Keratinocyte (primary cell): Measurements from ENCODE around the gene LANCL2. TPM values are rescaled to one million over a fixed set of nuclear protein-coding genes. Genes with fewer than 3 reads are reported as not detected.

Source experiments
- DNase-seq: peaks from one replicate; pipeline ENCODE4 v3.0.0-alpha.2; 2011; ENCODE audit warnings: low read depth, missing footprints, low spot score
- FAIRE-seq: peaks from 2 replicates; lab custom pipeline; 2011; peaks lifted over from hg19 to GRCh38; lab: Jason Lieb, UNC
- H2AFZ ChIP-seq: 2 replicates; pipeline ENCODE4 v1.6.0; 2012; ENCODE audit warnings: low read length, control low read depth, inconsistent platforms; ENCODE audit not compliant: control insufficient read depth
- H3K27ac ChIP-seq: 2 replicates; pipeline ENCODE4 v1.5.1; 2011; ENCODE audit warnings: low read length; ENCODE audit not compliant: control insufficient read depth, insufficient read depth
- H3K27me3 ChIP-seq: 3 replicates; pipeline ENCODE4 v1.6.0; 2011; ENCODE audit warnings: low read length; ENCODE audit not compliant: control insufficient read depth, insufficient read depth; ENCODE audit errors: extremely low read depth
- H3K36me3 ChIP-seq, 2 experiments: 2 replicates in 1 of 2; 3 replicates in 1 of 2; pipeline ENCODE4 v1.5.1; 2011; ENCODE audit warnings: low read length in 2 of 2, mild to moderate bottlenecking in 1 of 2; ENCODE audit not compliant: control insufficient read depth in 2 of 2, insufficient read depth in 2 of 2; ENCODE audit errors: extremely low read depth in 1 of 2
- H3K4me1 ChIP-seq: 3 replicates; pipeline ENCODE4 v1.5.1; 2011; ENCODE audit warnings: low read length; ENCODE audit not compliant: control insufficient read depth, insufficient read depth; ENCODE audit errors: extremely low read depth
- H3K4me2 ChIP-seq: 3 replicates; pipeline ENCODE4 v1.6.0; 2011; ENCODE audit warnings: low read depth, low read length; ENCODE audit not compliant: control insufficient read depth, insufficient read depth; ENCODE audit errors: extremely low read depth
- H3K4me3 ChIP-seq, 3 experiments: fragments of 200-600 bp in 1 of 3; sonication (generic) in 1 of 3; 2 replicates in 2 of 3; 3 replicates in 1 of 3; pipeline ENCODE4 v1.5.1; 2011 to 2016; ENCODE audit warnings: low read length in 3 of 3, mild to moderate bottlenecking in 3 of 3, control low read depth in 2 of 3, inconsistent platforms in 1 of 3, low read depth in 1 of 3, mixed read lengths in 1 of 3, mixed run types in 1 of 3, moderate library complexity in 1 of 3; ENCODE audit not compliant: control insufficient read depth in 2 of 3, insufficient read depth in 2 of 3; ENCODE audit errors: extremely low read depth in 1 of 3
- H3K79me2 ChIP-seq: 2 replicates; pipeline ENCODE4 v1.6.0; 2012; ENCODE audit warnings: low read length; ENCODE audit not compliant: control insufficient read depth, insufficient read depth
- H3K9ac ChIP-seq: 3 replicates; pipeline ENCODE4 v1.6.0; 2011; ENCODE audit warnings: low read length; ENCODE audit not compliant: control insufficient read depth, insufficient read depth; ENCODE audit errors: extremely low read depth
- H3K9me1 ChIP-seq: 3 replicates; pipeline ENCODE4 v1.6.0; 2011; ENCODE audit warnings: low read length; ENCODE audit not compliant: control insufficient read depth, insufficient read depth; ENCODE audit errors: extremely low read depth
- H3K9me3 ChIP-seq: 2 replicates; pipeline ENCODE4 v1.5.1; 2012; ENCODE audit warnings: low read depth, low read length; ENCODE audit not compliant: control insufficient read depth
- H4K20me1 ChIP-seq: 3 replicates; pipeline ENCODE4 v1.6.0; 2011; ENCODE audit warnings: low read length; ENCODE audit not compliant: control insufficient read depth, insufficient read depth; ENCODE audit errors: extremely low read depth
- CTCF ChIP-seq, 3 experiments: IDR thresholded peaks in 1 of 3; conservative IDR thresholded peaks in 1 of 3; optimal IDR thresholded peaks in 1 of 3; 2 replicates in 2 of 3; 3 replicates in 1 of 3; pipeline versions ENCODE3 to v1.5.1; 2011; ENCODE audit warnings: low read length in 3 of 3, mild to moderate bottlenecking in 3 of 3, moderate library complexity in 2 of 3, control low read depth in 1 of 3, inconsistent platforms in 1 of 3; ENCODE audit not compliant: insufficient read depth in 2 of 3; ENCODE audit errors: extremely low read depth in 1 of 3
- EZH2 ChIP-seq: IDR thresholded peaks from one replicate; pipeline ENCODE4 v1.6.1; 2012; ENCODE audit warnings: inconsistent platforms, mild to moderate bottlenecking, low read length, moderate library complexity
- dilution Hi-C: fragments of 300-500 bp; cut with MboI; formaldehyde crosslinking; loops from one replicate; pipeline ENCODE4 v1.7.0; 2020; ENCODE audit warnings: low sequenced_read_pairs; ENCODE audit not compliant: extremely low pct_ligation_motif_present
- polyA plus RNA-seq, 5 experiments: library from polyadenylated mRNA; depleted of rRNA in 3 of 5; stranded (reverse) in 3 of 5; stranded (forward) in 1 of 5; unstranded in 1 of 5; fragments of >200 nt; gene quantifications; 1 replicate in 1 of 5; 2 replicates in 3 of 5; 3 replicates in 1 of 5; pipeline versions ENCODE4 v1.2.1 to v1.2.3, GENCODE V29; 2011 to 2012; ENCODE audit warnings: missing spikeins in 2 of 5, low read depth in 1 of 5, low replicate concordance in 1 of 5

LANCL2 gene
- polyA plus RNA-seq, 1 donor (not counting 4 experiments of a cell fraction or from before 2014, with no cell fraction given) = 14.5 TPM

GRCh38 chr7:55458351-55458750 is 93.2 kb downstream of the LANCL2 start:
- TF ChIP-seq EZH2 (no peak), CTCF (optimal IDR thresholded peaks at IDR 0.05 in 1 of 3, IDR thresholded peaks at IDR 0.05 in 1 of 3, conservative IDR thresholded peaks at IDR 0.05 in 1 of 3; ENCODE audit: extremely low read depth in 1 of 3, insufficient read depth in 2 of 3, low read length in 3 of 3) (no peak)
- H2AFZ ChIP-seq = no peak overlapping the region
- no peaks in the 10 kb centered on the region for H3K27me3 ChIP-seq
- no peaks in the 10 kb centered on the region for H4K20me1 ChIP-seq
- H3K4me1 ChIP-seq = no peaks in the 10 kb centered on the region
- no peak overlapping the region for H3K9ac ChIP-seq
- FAIRE-seq (no peak), DNase-seq (no peak)
- H3K9me3 ChIP-seq = no peaks in the 10 kb centered on the region
- H3K9me1 ChIP-seq = no peaks in the 10 kb centered on the region
- no peak overlapping the region for H3K27ac ChIP-seq
- dilution Hi-C loops = no loop called here
- no peaks in the 10 kb centered on the region for H3K79me2 ChIP-seq
- H3K36me3 ChIP-seq = no peaks in the 10 kb centered on the region
- no peak overlapping the region for H3K4me3 ChIP-seq
- no peak overlapping the region for H3K4me2 ChIP-seq

- Histone ChIP-seq H3K79me2 (no peaks in the 10 kb centered on the region), H3K9me3 (no peaks in the 10 kb centered on the region), H4K20me1 (no peaks in the 10 kb centered on the region), H3K9me1 (no peaks in the 10 kb centered on the region), H3K27me3 (no peaks in the 10 kb centered on the region), H3K9ac (no peak overlapping the region), H3K4me2 (no peak overlapping the region), H3K4me3 (no peak overlapping the region), H2AFZ (no peak overlapping the region), H3K4me1 (no peaks in the 10 kb centered on the region), H3K36me3 (peaks cover 0 to 5% of the 10 kb centered on the region in 2 experiments), H3K27ac (no peak overlapping the region)
- DNase-seq (no peak), FAIRE-seq (no peak)
- TF ChIP-seq EZH2 (no peak), CTCF (optimal IDR thresholded peaks at IDR 0.05 in 1 of 3, IDR thresholded peaks at IDR 0.05 in 1 of 3, conservative IDR thresholded peaks at IDR 0.05 in 1 of 3; ENCODE audit: extremely low read depth in 1 of 3, insufficient read depth in 2 of 3, low read length in 3 of 3) (no peak)
- dilution Hi-C loops = no loop called here
These were observed 98.6 kb downstream of the LANCL2 start for GRCh38 chr7:55463686-55464262.
